Upper lobe of left lung (tissue), 4 donors: ENCODE data around the gene FOXO1.

ENCODE experiments used
- CTCF ChIP-seq, 6 experiments: fragments of 450-650 bp in 4 of 6; fragments of 200-600 bp in 2 of 6; sonication (generic) in 2 of 6; IDR thresholded peaks; one replicate each; pipeline ENCODE4 v1.5.1; 2016 to 2019; ENCODE audit warnings: antibody characterized with exemption in 6 of 6
- EP300 ChIP-seq, 4 donors: sonication (generic); formaldehyde crosslinking; IDR thresholded peaks; one replicate each; pipeline ENCODE4 v1.5.1; 2017; ENCODE audit warnings: antibody characterized with exemption in 4 of 4, control low read depth in 2 of 4
- POLR2A ChIP-seq, 4 donors: fragments of 450-650 bp; IDR thresholded peaks; one replicate each; pipeline ENCODE4 v1.5.1; 2016 to 2017; ENCODE audit warnings: antibody characterized with exemption in 4 of 4, mild to moderate bottlenecking in 2 of 4
- POLR2AphosphoS5 ChIP-seq, 2 donors: sonication (generic); formaldehyde crosslinking; IDR thresholded peaks; one replicate each; pipeline ENCODE4 v1.5.1; 2017; ENCODE audit warnings: antibody characterized with exemption in 2 of 2

GRCh38 chr13:40617801-40618356 lies 48.6 kb downstream of the FOXO1 start:
- TF ChIP-seq CTCF (IDR thresholded peaks at IDR 0.05), result no peak
- no peak for TF ChIP-seq POLR2A (IDR thresholded peaks at IDR 0.05)
- no peak for TF ChIP-seq POLR2AphosphoS5 (IDR thresholded peaks at IDR 0.05)
- TF ChIP-seq EP300 (IDR thresholded peaks at IDR 0.05), result no peak
